Measurements from ENCODE around the gene MRRF. TPM values are rescaled to one million over a fixed set of nuclear protein-coding genes. Genes with fewer than 3 reads are reported as not detected.

The MRRF gene
- total RNA-seq, 3 donors from 2014 or later (not counting 1 experiment from before 2014, with no cell fraction given) = 17.7 to 29.9 (median 21.3) TPM

DNA sequence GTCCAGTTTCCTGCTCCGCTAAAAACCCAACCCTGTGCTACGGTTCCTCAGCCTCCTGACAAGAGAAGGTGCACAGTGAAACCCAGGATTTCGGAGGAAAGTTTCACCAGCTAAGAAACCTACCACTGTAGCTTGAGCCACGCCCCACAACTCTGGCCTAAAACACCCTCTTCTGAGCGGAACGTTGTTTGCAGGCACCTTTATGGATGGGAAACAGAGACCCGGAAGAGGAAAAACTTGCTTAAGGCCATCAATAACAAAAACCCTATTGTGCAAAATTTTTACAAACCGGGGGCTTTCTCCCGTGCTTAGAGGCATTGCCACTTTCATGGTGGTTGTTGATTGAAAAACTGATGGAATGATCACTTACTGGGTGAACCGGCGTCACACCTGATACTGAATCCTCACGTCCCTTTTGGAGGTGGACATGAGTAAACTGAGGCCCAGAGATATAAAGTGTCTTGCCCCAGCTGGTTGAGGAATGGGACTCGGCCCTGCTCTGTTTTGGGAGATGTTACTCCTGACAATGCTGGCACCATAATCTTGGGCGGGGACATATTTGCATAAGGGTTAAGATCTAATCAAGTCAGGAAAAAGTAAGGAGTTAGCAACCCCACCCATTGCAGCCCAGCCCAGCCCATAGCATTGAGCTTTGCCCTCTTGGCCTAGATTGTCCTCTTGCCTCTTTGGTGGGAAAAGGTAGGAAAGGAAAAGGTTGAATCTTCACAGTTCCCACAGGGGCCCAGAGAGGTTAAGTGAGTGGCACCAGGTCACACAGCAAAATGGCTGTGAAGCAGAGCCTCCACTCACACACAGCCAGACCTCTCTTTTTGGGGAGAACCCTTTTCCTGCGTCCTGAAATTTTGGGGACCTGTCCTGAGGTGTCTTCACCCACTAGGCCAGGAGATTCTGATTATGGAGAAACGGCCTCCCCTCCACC lies 82.9 kb downstream of the MRRF start:
- intact Hi-C loops (cut with micrococcal nuclease) = no loop called here
- Mint-ChIP-seq H3K36me3 (no peaks in the 10 kb centered on the region), H3K4me3 (peak overlapping the region; percentile 67), H3K9me3 (no peaks in the 10 kb centered on the region), H3K27ac (peak overlapping the region in 1 of 2 donors; percentile 68), H3K27me3 (ENCODE audit: low read depth in 2 of 2) (peaks cover 20 to 37% of the 10 kb centered on the region in 2 donors), H3K4me1 (peaks cover 0 to 17% of the 10 kb centered on the region in 2 donors)
- TF ChIP-seq, protein P1, sequence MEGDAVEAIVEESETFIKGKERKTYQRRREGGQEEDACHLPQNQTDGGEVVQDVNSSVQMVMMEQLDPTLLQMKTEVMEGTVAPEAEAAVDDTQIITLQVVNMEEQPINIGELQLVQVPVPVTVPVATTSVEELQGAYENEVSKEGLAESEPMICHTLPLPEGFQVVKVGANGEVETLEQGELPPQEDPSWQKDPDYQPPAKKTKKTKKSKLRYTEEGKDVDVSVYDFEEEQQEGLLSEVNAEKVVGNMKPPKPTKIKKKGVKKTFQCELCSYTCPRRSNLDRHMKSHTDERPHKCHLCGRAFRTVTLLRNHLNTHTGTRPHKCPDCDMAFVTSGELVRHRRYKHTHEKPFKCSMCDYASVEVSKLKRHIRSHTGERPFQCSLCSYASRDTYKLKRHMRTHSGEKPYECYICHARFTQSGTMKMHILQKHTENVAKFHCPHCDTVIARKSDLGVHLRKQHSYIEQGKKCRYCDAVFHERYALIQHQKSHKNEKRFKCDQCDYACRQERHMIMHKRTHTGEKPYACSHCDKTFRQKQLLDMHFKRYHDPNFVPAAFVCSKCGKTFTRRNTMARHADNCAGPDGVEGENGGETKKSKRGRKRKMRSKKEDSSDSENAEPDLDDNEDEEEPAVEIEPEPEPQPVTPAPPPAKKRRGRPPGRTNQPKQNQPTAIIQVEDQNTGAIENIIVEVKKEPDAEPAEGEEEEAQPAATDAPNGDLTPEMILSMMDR (IDR thresholded peaks at IDR 0.05) = no peak
- DNase-seq = peak in 1 of 2 donors; percentile 33
- Histone ChIP-seq H3K4me1 (ENCODE audit: control insufficient read depth, insufficient read depth, low read length) (peaks cover 12% of the 10 kb centered on the region), H3K27me3 (ENCODE audit: control insufficient read depth, insufficient read depth, low read length) (peaks cover 5% of the 10 kb centered on the region), H3K9me3 (ENCODE audit: control insufficient read depth, insufficient read depth, low read length) (no peaks in the 10 kb centered on the region), H3K4me3 (ENCODE audit: low read length) (peak overlapping the region; percentile 15), H3K36me3 (ENCODE audit: control insufficient read depth, insufficient read depth, low read length) (no peaks in the 10 kb centered on the region), H3K27ac (ENCODE audit: low read length) (no peak overlapping the region)
- ATAC-seq = peak in 2 of 3 donors; percentile 12 to 16
- 54% methylated on average over 15 of the region's 16 CpGs for WGBS (ENCODE audit: insufficient coverage)

DNA sequence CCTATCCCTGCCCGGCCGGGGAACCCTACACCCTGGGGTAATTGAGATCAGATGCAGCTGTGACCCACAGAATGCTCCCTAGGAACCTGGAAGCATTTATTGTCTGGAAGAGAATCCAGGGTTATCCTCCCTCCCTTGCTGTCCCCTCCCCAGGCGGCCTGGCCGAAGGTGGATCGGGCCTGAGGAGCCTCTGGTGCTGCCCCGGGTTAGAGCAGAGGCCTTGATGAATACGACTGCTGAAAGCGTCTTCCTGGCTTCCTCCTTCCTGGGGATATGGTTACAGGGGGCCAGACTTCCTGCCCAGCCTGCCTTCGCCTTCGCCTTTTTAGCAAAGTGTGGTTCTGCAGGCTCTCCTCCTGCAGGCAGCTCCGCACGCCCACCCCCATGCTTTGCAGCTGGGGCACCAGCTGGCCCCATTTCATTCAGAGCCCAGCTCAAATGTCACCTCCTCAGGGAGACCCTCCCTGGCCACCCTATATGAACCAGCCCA lies 83.7 kb downstream of the MRRF start:
- TF ChIP-seq, protein P1 (IDR thresholded peaks at IDR 0.05) = no peak
- Mint-ChIP-seq H3K4me1 (peaks cover 0 to 17% of the 10 kb centered on the region in 2 donors), H3K9me3 (no peaks in the 10 kb centered on the region), H3K4me3 (peak overlapping the region; percentile 4), H3K27me3 (ENCODE audit: low read depth in 2 of 2) (peaks cover 20 to 37% of the 10 kb centered on the region in 2 donors), H3K27ac (peak overlapping the region in 1 of 2 donors; percentile 39), H3K36me3 (no peaks in the 10 kb centered on the region)
- Histone ChIP-seq H3K36me3 (ENCODE audit: control insufficient read depth, insufficient read depth, low read length) (no peaks in the 10 kb centered on the region), H3K4me1 (ENCODE audit: control insufficient read depth, insufficient read depth, low read length) (peaks cover 12% of the 10 kb centered on the region), H3K4me3 (ENCODE audit: low read length) (no peak overlapping the region), H3K27me3 (ENCODE audit: control insufficient read depth, insufficient read depth, low read length) (peaks cover 5% of the 10 kb centered on the region), H3K27ac (ENCODE audit: low read length) (no peak overlapping the region), H3K9me3 (ENCODE audit: control insufficient read depth, insufficient read depth, low read length) (no peaks in the 10 kb centered on the region)
- 37% methylated on average over 12 of the region's 12 CpGs for WGBS (ENCODE audit: insufficient coverage)
- ATAC-seq (no peak), DNase-seq (no peak)
- intact Hi-C loops (cut with micrococcal nuclease) = no loop called here

DNA sequence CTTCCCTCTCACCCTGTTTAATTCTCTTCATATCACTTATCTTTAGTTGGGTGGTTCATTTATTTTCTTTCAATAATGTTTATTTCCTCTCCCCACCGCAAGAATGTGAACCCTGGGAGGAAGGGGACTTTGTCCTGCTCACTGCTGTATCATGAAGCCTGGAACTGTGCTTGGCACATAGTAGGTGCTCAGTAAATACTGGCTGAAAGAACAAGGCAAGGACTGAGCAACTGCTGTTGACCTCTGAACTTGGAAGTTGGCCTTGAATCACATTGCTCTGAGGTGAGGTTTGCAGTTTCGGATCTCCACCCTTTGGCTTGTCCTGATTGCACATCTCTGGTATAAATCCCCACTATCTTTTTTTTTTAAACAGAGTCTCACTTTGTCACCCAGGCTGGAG lies 84.1 kb downstream of the MRRF start:
- no peak for DNase-seq
- H3K27me3 Mint-ChIP-seq (ENCODE audit: low read depth in 2 of 2) = peaks cover 20 to 37% of the 10 kb centered on the region in 2 donors

More for the DNA sequence above, 84.1 kb downstream of the MRRF start:
- H3K27ac Mint-ChIP-seq = peak overlapping the region in 1 of 2 donors; percentile 39
- H3K4me1 Mint-ChIP-seq = peaks cover 0 to 17% of the 10 kb centered on the region in 2 donors
- H3K36me3 Mint-ChIP-seq = no peaks in the 10 kb centered on the region
- H3K4me3 ChIP-seq (ENCODE audit: low read length) = no peak overlapping the region
- H3K27me3 ChIP-seq (ENCODE audit: control insufficient read depth, insufficient read depth, low read length) = peaks cover 5% of the 10 kb centered on the region
- no peaks in the 10 kb centered on the region for H3K36me3 ChIP-seq (ENCODE audit: control insufficient read depth, insufficient read depth, low read length)
- no peaks in the 10 kb centered on the region for H3K9me3 Mint-ChIP-seq
- H3K9me3 ChIP-seq (ENCODE audit: control insufficient read depth, insufficient read depth, low read length) = no peaks in the 10 kb centered on the region
- H3K4me1 ChIP-seq (ENCODE audit: control insufficient read depth, insufficient read depth, low read length) = peaks cover 12% of the 10 kb centered on the region
- no peak overlapping the region for H3K27ac ChIP-seq (ENCODE audit: low read length)
- TF ChIP-seq, protein P1 (IDR thresholded peaks at IDR 0.05) = no peak
- peak overlapping the region; percentile 4 for H3K4me3 Mint-ChIP-seq
- no peak for ATAC-seq
- intact Hi-C loops (cut with micrococcal nuclease) = no loop called here
- 100% methylated on average over 1 of the region's 2 CpGs for WGBS (ENCODE audit: insufficient coverage)

All from natural killer cell (primary cell).